LNCAP (cell line): ENCODE results near the gene MYO16.

ENCODE experiments used
- TF ChIP-seq, protein P1 (sequence below): fragments of 450-650 bp; IDR thresholded peaks from 2 replicates; pipeline ENCODE4 v1.5.1; 2017; ENCODE audit warnings: mild to moderate bottlenecking

The MYO16 gene

DNA sequence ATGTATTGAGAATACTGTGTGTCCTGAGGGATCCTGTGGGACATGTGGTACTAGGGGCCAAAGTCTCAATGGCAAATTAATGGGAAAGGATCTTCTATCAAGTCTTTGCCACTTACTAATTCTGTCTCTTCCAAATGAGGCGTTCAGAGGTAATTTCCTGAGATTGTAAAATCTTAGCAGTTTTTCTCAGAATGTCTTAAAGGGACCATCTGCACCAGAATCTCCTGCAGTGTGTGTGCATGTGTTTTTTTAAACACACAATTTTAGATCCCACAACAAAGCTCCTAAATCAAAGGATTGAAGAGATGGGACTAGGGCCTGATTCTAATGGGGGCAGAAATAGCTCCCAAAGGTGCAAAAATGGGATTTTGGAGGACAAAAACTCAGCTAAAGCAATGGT is 78.2 kb downstream of the MYO16 start:
- TF ChIP-seq, protein P1, sequence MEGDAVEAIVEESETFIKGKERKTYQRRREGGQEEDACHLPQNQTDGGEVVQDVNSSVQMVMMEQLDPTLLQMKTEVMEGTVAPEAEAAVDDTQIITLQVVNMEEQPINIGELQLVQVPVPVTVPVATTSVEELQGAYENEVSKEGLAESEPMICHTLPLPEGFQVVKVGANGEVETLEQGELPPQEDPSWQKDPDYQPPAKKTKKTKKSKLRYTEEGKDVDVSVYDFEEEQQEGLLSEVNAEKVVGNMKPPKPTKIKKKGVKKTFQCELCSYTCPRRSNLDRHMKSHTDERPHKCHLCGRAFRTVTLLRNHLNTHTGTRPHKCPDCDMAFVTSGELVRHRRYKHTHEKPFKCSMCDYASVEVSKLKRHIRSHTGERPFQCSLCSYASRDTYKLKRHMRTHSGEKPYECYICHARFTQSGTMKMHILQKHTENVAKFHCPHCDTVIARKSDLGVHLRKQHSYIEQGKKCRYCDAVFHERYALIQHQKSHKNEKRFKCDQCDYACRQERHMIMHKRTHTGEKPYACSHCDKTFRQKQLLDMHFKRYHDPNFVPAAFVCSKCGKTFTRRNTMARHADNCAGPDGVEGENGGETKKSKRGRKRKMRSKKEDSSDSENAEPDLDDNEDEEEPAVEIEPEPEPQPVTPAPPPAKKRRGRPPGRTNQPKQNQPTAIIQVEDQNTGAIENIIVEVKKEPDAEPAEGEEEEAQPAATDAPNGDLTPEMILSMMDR, result no peak

DNA sequence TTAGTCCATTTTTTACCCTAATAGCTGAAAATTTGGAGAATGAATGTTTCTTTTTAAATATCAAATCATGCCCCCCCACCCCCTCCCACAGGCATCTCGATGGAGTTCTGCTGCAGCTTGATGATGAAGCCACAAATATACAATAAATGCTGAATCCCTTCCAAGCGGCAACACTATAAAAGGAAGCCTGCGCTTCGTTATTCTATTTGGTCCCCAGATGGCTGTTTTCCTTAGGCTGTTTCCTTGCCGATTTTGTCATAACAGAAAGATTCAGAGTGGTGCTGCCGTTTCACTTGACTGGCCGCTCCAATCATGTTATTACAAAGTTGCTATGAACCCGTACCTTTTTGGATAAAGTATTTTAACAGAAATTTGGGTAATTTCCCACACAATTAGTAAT is 79.5 kb downstream of the MYO16 start:
- TF ChIP-seq, protein P1, result no peak

DNA sequence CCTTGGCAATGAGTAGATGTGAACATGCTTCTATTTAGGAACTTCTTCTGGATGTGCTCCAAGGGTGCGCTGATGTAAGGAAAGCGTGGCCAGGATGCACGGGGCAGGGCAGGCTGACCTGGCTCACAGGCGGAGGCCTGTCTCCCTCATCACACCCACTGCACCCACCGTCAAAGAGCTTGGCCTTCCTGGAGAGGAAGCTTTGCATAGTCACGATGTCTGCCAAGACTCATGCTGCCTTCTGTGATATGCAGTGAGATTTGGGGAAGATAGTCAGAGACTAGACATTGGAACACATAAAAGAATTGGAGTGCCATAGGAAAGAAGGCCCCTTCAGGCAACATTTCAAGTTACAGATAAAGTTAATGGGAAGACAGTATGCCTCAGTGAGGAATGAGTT is 82.0 kb downstream of the MYO16 start:
- TF ChIP-seq, protein P1, result no peak

DNA sequence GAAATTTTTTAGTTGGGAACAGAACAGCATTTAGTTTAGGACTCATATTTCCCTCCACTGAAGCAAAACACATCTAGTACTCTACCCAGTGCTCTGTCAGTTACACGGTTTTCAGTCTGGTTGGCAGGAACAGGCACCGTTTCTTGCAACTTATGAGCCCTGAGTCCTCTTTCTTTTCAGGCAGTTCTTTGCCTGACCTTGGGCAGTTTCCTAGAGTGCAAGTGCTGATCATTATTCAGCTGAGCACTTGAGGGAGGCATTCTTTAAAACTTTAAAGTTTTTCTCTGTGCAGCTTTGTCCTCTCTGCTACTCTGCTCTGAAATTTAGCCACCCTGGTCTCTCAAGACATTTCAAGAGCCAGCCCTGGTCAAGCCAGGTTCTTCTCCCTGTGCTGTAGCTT is 96.1 kb downstream of the MYO16 start:
- TF ChIP-seq, protein P1, result no peak

DNA sequence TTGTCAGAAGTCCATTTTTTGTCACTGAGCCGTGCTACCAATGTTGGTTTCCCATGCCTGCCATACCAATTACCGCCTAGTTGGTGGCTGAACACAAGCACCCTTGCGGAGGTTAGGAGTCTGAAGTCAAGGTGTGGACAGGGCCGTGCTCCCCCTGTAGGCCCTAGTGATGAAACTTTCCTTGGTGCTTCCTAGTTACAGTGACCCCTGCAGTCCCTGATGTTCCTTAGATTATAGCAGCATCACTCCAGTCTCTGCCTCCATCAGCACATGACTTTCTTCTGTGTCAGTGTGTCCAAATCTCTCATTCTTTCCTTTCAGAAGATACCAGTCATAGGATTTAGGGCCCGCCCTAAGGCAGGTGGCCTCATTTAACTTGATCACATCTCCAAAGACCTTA is 99.0 kb downstream of the MYO16 start:
- TF ChIP-seq, protein P1, result no peak

DNA sequence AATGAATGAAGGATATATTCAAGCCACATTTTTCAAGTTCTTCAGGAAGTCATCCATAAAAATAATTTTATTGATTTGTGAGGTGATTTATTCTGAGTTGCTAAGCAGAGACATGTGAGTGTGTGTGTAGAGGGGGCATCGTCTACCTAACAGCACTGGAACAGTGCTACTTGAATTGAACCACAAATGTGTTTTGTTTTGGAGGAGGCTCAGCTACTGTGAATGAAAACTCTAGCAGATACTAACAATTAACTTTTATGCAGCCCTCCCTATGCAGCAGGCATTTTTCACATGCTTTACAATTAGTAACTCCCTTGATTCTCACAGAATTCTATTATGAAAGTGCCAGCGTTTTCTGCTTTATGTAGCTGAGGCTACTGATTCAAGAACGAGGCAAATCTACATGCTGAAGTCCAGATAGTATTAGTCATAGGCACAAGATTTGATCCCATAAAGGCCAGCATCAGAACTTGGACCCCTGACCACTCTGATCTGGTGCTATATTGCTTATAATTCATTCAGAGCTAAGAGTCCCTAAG is 103.7 kb downstream of the MYO16 start:
- TF ChIP-seq, protein P1, result no peak

DNA sequence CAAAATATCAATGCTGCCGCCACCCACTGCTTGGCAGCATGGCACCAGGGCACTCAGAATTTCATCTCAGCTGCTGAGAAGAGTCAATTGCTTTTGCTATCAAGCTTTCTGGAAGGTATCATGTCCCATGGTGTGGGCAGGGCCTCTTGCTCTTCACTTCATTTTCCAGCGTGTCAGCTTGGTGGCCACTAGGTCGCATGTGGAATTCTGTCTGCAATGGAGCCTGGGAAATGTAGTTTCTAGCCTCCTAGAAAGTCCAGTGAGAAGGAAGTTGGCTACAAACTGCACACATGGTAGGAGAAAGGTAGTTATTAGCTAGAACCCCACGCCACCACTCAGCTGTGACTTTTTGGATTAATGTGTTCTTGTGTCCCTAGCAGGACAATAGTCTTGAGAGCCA is 105.3 kb downstream of the MYO16 start:
- TF ChIP-seq, protein P1, result no peak

DNA sequence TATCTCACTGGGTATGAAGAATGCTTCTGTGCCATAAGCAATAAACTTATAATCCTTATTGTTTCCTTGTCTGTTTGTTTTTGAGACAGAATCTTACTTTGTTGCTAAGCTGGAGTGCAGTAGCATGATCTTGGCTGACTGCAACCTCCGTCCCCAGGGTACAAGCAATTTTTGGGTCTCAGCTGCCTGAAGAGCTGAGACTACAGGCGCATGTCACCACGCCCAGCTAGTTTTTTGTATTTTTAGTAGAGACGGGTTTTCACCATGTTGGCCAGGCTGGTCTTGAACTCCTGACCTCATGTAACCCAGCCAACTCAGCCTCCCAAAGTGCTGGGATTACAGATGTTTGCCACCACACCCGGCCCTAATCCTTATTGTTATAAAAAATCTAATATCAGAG is 112.5 kb downstream of the MYO16 start:
- TF ChIP-seq, protein P1, result no peak
